OCI-LY7 (cell line): Measurements from ENCODE around the gene USP32. TPM values are rescaled to one million over a fixed set of nuclear protein-coding genes. Genes with fewer than 3 reads are reported as not detected.
"Not testable (repeated sequence)": the region's sequence is repeated elsewhere in the genome, so short reads cannot be mapped to it uniquely, and the experiment has no call there.

Source experiments
- BruUV-seq: library from RNA; stranded (reverse); fragments of 400-500 nt; replicated peaks from 2 replicates; lab custom pipeline; 2021; lab: Mats Ljungman, UMichigan
- CTCF ChIA-PET: fragments of 300-600 bp; sonication (Branson Sonifier 250); formaldehyde crosslinking; loops from one replicate; lab custom pipeline; 2022; ENCODE audit warnings: antibody characterized with exemption; ENCODE audit not compliant: unreplicated experiment; lab: Charles Lee
- POLR2A ChIA-PET: fragments of 300-600 bp; sonication (Branson Sonifier 250); formaldehyde crosslinking; loops from one replicate; lab custom pipeline; 2022; ENCODE audit warnings: antibody characterized with exemption; lab: Charles Lee
- DNase-seq: peaks from one replicate; pipeline ENCODE4 v3.0.0-alpha.2; 2015; ENCODE audit warnings: low spot score
- H2AFZ ChIP-seq: fragments of 200-600 bp; sonication (generic), shearing (Covaris generic); 2 replicates; pipeline ENCODE4 v1.6.1; 2014; ENCODE audit warnings: mild to moderate bottlenecking, antibody characterized with exemption, low read length, moderate library complexity
- H3K27ac ChIP-seq: fragments of 200-600 bp; sonication (generic); 2 replicates; pipeline ENCODE4 v1.5.1; 2014; ENCODE audit warnings: mixed run types, low read depth, mild to moderate bottlenecking, moderate library complexity, low read length, inconsistent platforms; ENCODE audit not compliant: poor library complexity, severe bottlenecking
- H3K36me3 ChIP-seq: fragments of 200-600 bp; sonication (generic); 2 replicates; pipeline ENCODE4 v1.6.1; 2014; ENCODE audit warnings: mild to moderate bottlenecking, antibody characterized with exemption, low read length, moderate library complexity, mixed read lengths; ENCODE audit not compliant: insufficient read depth
- H3K4me1 ChIP-seq: fragments of 200-600 bp; sonication (generic); 2 replicates; pipeline ENCODE4 v1.5.1; 2014; ENCODE audit warnings: mild to moderate bottlenecking, low read length; ENCODE audit not compliant: insufficient read depth, poor library complexity, severe bottlenecking
- H3K4me2 ChIP-seq: fragments of 200-600 bp; sonication (generic); 2 replicates; pipeline ENCODE4 v1.6.1; 2014; ENCODE audit warnings: mild to moderate bottlenecking, low read length
- H3K4me3 ChIP-seq: fragments of 200-600 bp; sonication (generic); 2 replicates; pipeline ENCODE4 v1.5.1; 2014; ENCODE audit warnings: mild to moderate bottlenecking, low read depth, low read length; ENCODE audit not compliant: poor library complexity, severe bottlenecking
- H3K79me2 ChIP-seq: fragments of 200-600 bp; sonication (generic); 2 replicates; pipeline ENCODE4 v1.6.1; 2016; ENCODE audit warnings: low read depth, mild to moderate bottlenecking, low read length, moderate library complexity, mixed read lengths; ENCODE audit not compliant: insufficient read depth
- H3K9me2 ChIP-seq: fragments of 200-600 bp; sonication (generic); 2 replicates; pipeline ENCODE4 v1.6.1; 2016; ENCODE audit warnings: mild to moderate bottlenecking, low read length, mixed read lengths; ENCODE audit not compliant: insufficient read depth
- H3K9me3 ChIP-seq: fragments of 200-600 bp; sonication (generic); 2 replicates; pipeline ENCODE4 v1.6.1; 2014; ENCODE audit warnings: mild to moderate bottlenecking, mixed run types, low read length, mixed read lengths
- H4K20me1 ChIP-seq: fragments of 200-600 bp; sonication (generic); 2 replicates; pipeline ENCODE4 v1.6.1; 2014; ENCODE audit warnings: mild to moderate bottlenecking, antibody characterized with exemption, low read length, moderate library complexity, mixed read lengths; ENCODE audit not compliant: insufficient read depth
- CTCF ChIP-seq: fragments of 200-600 bp; sonication (generic); conservative IDR thresholded peaks from 2 replicates; pipeline ENCODE4 v1.5.1; 2014; ENCODE audit warnings: mild to moderate bottlenecking, antibody characterized with exemption, low read length, moderate library complexity, mixed read lengths
- EZH2phosphoT487 ChIP-seq: fragments of 200-600 bp; sonication (generic); IDR thresholded peaks from 2 replicates; pipeline ENCODE4 v1.6.1; 2018; ENCODE audit warnings: low read depth, borderline replicate concordance, mild to moderate bottlenecking, mixed run types, antibody characterized with exemption, low read length, moderate library complexity, mixed read lengths
- intact Hi-C: fragments of 100-400 bp; cut with micrococcal nuclease; formaldehyde crosslinking; loops from one replicate; pipeline ENCODE4 v1.10.0; 2022; ENCODE audit not compliant: unreplicated experiment
- total RNA-seq, 2 experiments: library from RNA; depleted of rRNA in 1 of 2; stranded (reverse); fragments of >200 nt in 1 of 2; shearing (Covaris generic) in 1 of 2; gene quantifications; 2 replicates each; pipeline ENCODE4 v1.2.3, GENCODE V29; 2014 to 2022

The USP32 gene
- total RNA-seq, 2 experiments from 2014 or later, result 16.9 to 28.0 TPM

- Histone ChIP-seq H3K4me2 (no peak overlapping the region), H3K9me3 (no peaks in the 10 kb centered on the region), H3K4me1 (no peaks in the 10 kb centered on the region), H3K36me3 (no peaks in the 10 kb centered on the region), H4K20me1 (no peaks in the 10 kb centered on the region), H3K27ac (no peak overlapping the region), H3K79me2 (no peaks in the 10 kb centered on the region), H3K4me3 (no peak overlapping the region), H3K9me2 (no peaks in the 10 kb centered on the region), H2AFZ (no peak overlapping the region)
- ChIA-PET CTCF (no interaction called here), POLR2A (interaction anchor here (0.6 to 1.8 kb wide), 2 partner anchors 23 to 39 kb away, joined by 3 to 11 read pairs; no protein-coding TSS in a partner anchor)
- no TSS peak for BruUV-seq
- no peak for DNase-seq
- TF ChIP-seq EZH2phosphoT487, result no peak
- intact Hi-C loops, result no loop called here
Measured at GRCh38 chr17:60348616-60349015, 43.3 kb downstream of the USP32 start.

- TF ChIP-seq EZH2phosphoT487 (no peak), CTCF (no peak)
- Histone ChIP-seq H3K36me3 (peaks cover 5% of the 10 kb centered on the region), H3K9me2 (no peaks in the 10 kb centered on the region), H4K20me1 (no peaks in the 10 kb centered on the region), H3K79me2 (no peaks in the 10 kb centered on the region), H3K4me3 (no peak overlapping the region), H3K9me3 (no peaks in the 10 kb centered on the region), H3K27ac (no peak overlapping the region), H2AFZ (no peak overlapping the region), H3K4me1 (no peaks in the 10 kb centered on the region), H3K4me2 (no peak overlapping the region)
- POLR2A ChIA-PET, result interaction anchor here (0.5 to 0.6 kb wide), 2 partner anchors 11 to 721 kb away, joined by 3 read pairs; no protein-coding TSS in a partner anchor
- no TSS peak for BruUV-seq
- intact Hi-C loops, result no loop called here
- CTCF ChIA-PET, result no interaction called here
- DNase-seq, result no peak
Measured at GRCh38 chr17:60345233-60345632, 46.7 kb downstream of the USP32 start.

GRCh38 chr17:60342492-60342891 is 49.4 kb downstream of the USP32 start:
- H3K36me3 ChIP-seq, H3K4me3 ChIP-seq, H2AFZ ChIP-seq, H4K20me1 ChIP-seq, DNase-seq, H3K9me3 ChIP-seq, CTCF ChIA-PET, H3K79me2 ChIP-seq, BruUV-seq, H3K4me1 ChIP-seq, intact Hi-C loops, H3K4me2 ChIP-seq, H3K9me2 ChIP-seq, H3K27ac ChIP-seq: not testable (repeated sequence)
- POLR2A ChIA-PET, result interaction anchor here (1.5 kb wide), 1 partner anchor 9 kb away, joined by 3 read pairs; no protein-coding TSS in a partner anchor

GRCh38 chr17:60335289-60335688 is 56.6 kb downstream of the USP32 start:
- TF ChIP-seq EZH2phosphoT487, result no peak
- TF ChIP-seq CTCF, result no peak
- Histone ChIP-seq H3K4me2 (no peak overlapping the region), H3K9me2 (no peaks in the 10 kb centered on the region), H3K79me2 (no peaks in the 10 kb centered on the region), H4K20me1 (no peaks in the 10 kb centered on the region), H3K27ac (no peak overlapping the region), H3K4me1 (no peaks in the 10 kb centered on the region), H3K9me3 (no peaks in the 10 kb centered on the region), H3K36me3 (no peaks in the 10 kb centered on the region), H3K4me3 (no peak overlapping the region), H2AFZ (no peak overlapping the region)
- DNase-seq, result no peak
- BruUV-seq, result no TSS peak
- ChIA-PET POLR2A (no interaction called here), CTCF (no interaction called here)
- intact Hi-C loops, result loop anchor here (10.0 kb wide), 1 partner anchor 60 kb away; the partner anchor contains the start of gene USP32
